ENCODE measurements around the gene PLEKHA6.

PLEKHA6 gene

DNA sequence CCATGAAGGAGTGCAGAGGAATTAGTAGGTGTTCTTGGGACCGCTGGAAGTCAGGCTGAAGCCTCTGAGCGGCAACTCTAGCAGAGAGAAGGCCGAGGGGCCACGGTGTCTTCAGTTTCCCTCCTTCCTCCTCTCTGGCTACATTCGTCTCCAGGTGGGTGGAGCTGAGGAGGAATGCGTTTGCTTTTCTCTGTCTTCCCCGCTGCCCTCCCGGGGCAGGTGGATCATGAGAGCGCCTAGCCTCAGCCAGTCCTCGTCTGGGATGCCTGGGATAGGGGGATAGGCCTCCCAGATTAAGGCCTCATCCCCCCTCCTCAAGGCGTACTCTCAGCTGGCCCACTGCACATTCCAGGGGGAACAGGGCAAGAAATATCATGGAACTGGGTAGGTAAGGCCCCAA lies 138.5 kb downstream of the PLEKHA6 start:
- Histone ChIP-seq H3K4me2 (ENCODE audit: low read length) (no peak overlapping the region), H3K27me3 (ENCODE audit: insufficient read depth, low read length, poor library complexity) (no peaks in the 10 kb centered on the region), H4K8ac (ENCODE audit: low read depth, low read length) (no peak overlapping the region), H3K23ac (ENCODE audit: low read length) (no peak overlapping the region), H3K9ac (ENCODE audit: low read length) (no peak overlapping the region), H3K79me1 (ENCODE audit: low read length) (no peaks in the 10 kb centered on the region), H3K18ac (ENCODE audit: low read length) (no peak overlapping the region), H3K56ac (ENCODE audit: low read length) (no peak overlapping the region), H3K36me3 (ENCODE audit: control insufficient read depth, insufficient read depth, low read length) (no peaks in the 10 kb centered on the region), H2BK15ac (replicated peaks; ENCODE audit: low read depth) (no peak overlapping the region), H3K27ac (ENCODE audit: low read depth, low read length) (no peak overlapping the region), H2AK5ac (ENCODE audit: low read length) (no peak overlapping the region), H2BK5ac (ENCODE audit: low read length) (no peak overlapping the region), H2BK120ac (ENCODE audit: low read depth, low read length) (no peak overlapping the region), H3K4me1 (ENCODE audit: control insufficient read depth, low read depth, low read length) (no peaks in the 10 kb centered on the region), H3K4me3 (ENCODE audit: low read length) (no peak overlapping the region), H3K4ac (ENCODE audit: low read depth, low read length) (no peak overlapping the region), H3K79me2 (ENCODE audit: control insufficient read depth, insufficient read depth, low read length) (no peaks in the 10 kb centered on the region), H4K5ac (ENCODE audit: low read length) (no peak overlapping the region)
- WGBS (ENCODE audit: extremely low coverage, insufficient coverage, low lambda C conversion rate), result no CpG with 5 or more reads among the region's 11 CpGs
- no peak for DNase-seq

DNA sequence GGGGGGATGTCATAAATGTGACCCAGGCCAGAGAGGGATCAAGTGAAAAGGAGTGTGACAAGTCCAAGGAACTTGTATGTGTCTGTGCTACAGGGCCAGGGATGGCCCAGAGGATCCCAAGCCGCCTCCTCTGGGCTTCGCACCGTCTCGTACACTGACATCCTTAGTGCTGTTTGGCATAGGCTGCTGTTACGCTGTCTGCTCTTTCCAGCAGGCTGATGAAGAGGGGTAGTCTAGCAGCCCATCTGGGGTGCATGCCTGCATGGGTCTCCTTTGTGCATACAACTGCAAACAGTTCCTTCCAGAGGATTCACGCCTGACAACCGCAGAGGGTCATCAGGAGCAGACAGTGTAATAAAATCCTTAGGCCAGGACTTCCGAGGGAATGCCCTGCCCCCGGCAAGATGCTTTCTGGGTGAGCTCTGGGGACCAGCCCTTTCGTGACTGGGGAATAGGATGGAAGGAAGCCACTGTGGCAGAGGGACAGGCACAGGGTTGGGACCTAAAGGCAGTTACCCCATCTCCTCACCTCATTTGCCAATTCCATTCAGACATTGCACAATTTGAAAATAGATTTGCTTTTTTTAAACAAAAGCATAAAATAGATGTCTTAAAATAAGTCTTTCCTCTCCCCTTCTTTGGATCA lies 139.6 kb downstream of the PLEKHA6 start:
- Histone ChIP-seq H2AK5ac (ENCODE audit: low read length) (no peak overlapping the region), H2BK5ac (ENCODE audit: low read length) (no peak overlapping the region), H2BK120ac (ENCODE audit: low read depth, low read length) (no peak overlapping the region), H3K36me3 (ENCODE audit: control insufficient read depth, insufficient read depth, low read length) (no peaks in the 10 kb centered on the region), H4K5ac (ENCODE audit: low read length) (no peak overlapping the region), H3K23ac (ENCODE audit: low read length) (no peak overlapping the region), H4K8ac (ENCODE audit: low read depth, low read length) (no peak overlapping the region), H3K56ac (ENCODE audit: low read length) (no peak overlapping the region), H3K79me1 (ENCODE audit: low read length) (no peaks in the 10 kb centered on the region), H3K79me2 (ENCODE audit: control insufficient read depth, insufficient read depth, low read length) (no peaks in the 10 kb centered on the region), H2BK15ac (replicated peaks; ENCODE audit: low read depth) (no peak overlapping the region), H3K27me3 (ENCODE audit: insufficient read depth, low read length, poor library complexity) (no peaks in the 10 kb centered on the region), H3K4ac (ENCODE audit: low read depth, low read length) (no peak overlapping the region), H3K18ac (ENCODE audit: low read length) (no peak overlapping the region), H3K4me2 (ENCODE audit: low read length) (no peak overlapping the region), H3K4me3 (ENCODE audit: low read length) (no peak overlapping the region), H3K27ac (ENCODE audit: low read depth, low read length) (no peak overlapping the region), H3K4me1 (ENCODE audit: control insufficient read depth, low read depth, low read length) (no peaks in the 10 kb centered on the region), H3K9ac (ENCODE audit: low read length) (no peak overlapping the region)
- no CpG with 5 or more reads among the region's 10 CpGs for WGBS (ENCODE audit: extremely low coverage, insufficient coverage, low lambda C conversion rate)
- DNase-seq, result no peak

DNA sequence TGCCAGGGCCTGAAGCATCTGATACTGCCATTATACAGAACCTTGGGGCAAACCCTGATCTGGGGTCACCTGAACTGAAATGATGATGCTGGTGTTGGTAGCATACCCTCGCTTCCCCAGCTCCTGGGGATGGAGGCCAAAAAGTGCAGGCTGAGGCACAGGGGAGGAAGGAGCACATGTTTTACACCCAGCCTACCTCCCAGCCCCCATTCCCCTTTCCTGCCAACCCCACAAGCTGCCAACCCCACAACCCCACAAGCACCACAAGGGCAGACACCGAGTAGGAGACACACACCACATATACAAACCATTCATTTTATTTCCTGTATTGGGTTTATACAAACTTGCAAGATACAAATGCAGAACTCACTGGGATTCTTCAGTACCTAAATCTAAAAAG lies 141.2 kb downstream of the PLEKHA6 start:
- no peak overlapping the region for H4K5ac ChIP-seq (ENCODE audit: low read length)
- H2BK15ac ChIP-seq (replicated peaks; ENCODE audit: low read depth), result no peak overlapping the region
- no peak overlapping the region for H2BK5ac ChIP-seq (ENCODE audit: low read length)
- H3K18ac ChIP-seq (ENCODE audit: low read length), result no peak overlapping the region
- no peaks in the 10 kb centered on the region for H3K27me3 ChIP-seq (ENCODE audit: insufficient read depth, low read length, poor library complexity)
- H3K27ac ChIP-seq (ENCODE audit: low read depth, low read length), result no peak overlapping the region
- no peaks in the 10 kb centered on the region for H3K4me1 ChIP-seq (ENCODE audit: control insufficient read depth, low read depth, low read length)
- no peak for DNase-seq
- H2AK5ac ChIP-seq (ENCODE audit: low read length), result no peak overlapping the region
- H3K4me2 ChIP-seq (ENCODE audit: low read length), result no peak overlapping the region
- no peaks in the 10 kb centered on the region for H3K36me3 ChIP-seq (ENCODE audit: control insufficient read depth, insufficient read depth, low read length)
- no peaks in the 10 kb centered on the region for H3K79me1 ChIP-seq (ENCODE audit: low read length)
- no peak overlapping the region for H3K9ac ChIP-seq (ENCODE audit: low read length)
- no peak overlapping the region for H2BK120ac ChIP-seq (ENCODE audit: low read depth, low read length)
- H3K79me2 ChIP-seq (ENCODE audit: control insufficient read depth, insufficient read depth, low read length), result no peaks in the 10 kb centered on the region
- no CpG with 5 or more reads among the region's 2 CpGs for WGBS (ENCODE audit: extremely low coverage, insufficient coverage, low lambda C conversion rate)
- H4K8ac ChIP-seq (ENCODE audit: low read depth, low read length), result no peak overlapping the region
- no peak overlapping the region for H3K4me3 ChIP-seq (ENCODE audit: low read length)
- no peak overlapping the region for H3K23ac ChIP-seq (ENCODE audit: low read length)
- H3K4ac ChIP-seq (ENCODE audit: low read depth, low read length), result no peak overlapping the region
- no peak overlapping the region for H3K56ac ChIP-seq (ENCODE audit: low read length)

DNA sequence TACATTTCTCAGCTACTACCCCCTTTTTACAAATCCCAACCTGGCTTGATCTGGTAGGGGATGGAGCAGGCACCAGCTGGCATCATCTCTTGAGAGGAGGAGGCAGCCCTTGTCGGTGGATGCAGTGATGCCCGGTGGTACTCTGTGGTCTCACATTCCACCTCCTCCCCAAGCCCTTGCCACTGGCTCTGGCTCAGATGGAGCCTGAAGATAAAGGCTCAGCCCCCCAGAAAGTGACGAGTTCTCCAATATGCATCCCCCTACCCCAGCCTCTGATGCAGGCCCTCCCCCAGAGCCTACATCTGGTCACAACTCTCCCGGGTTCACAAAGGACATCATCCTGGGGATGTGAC lies 142.1 kb downstream of the PLEKHA6 start:
- WGBS (ENCODE audit: extremely low coverage, insufficient coverage, low lambda C conversion rate), result no CpG with 5 or more reads among the region's 4 CpGs
- DNase-seq, result no peak
- Histone ChIP-seq H3K36me3 (ENCODE audit: control insufficient read depth, insufficient read depth, low read length) (no peaks in the 10 kb centered on the region), H3K4me3 (ENCODE audit: low read length) (no peak overlapping the region), H2BK120ac (ENCODE audit: low read depth, low read length) (no peak overlapping the region), H2AK5ac (ENCODE audit: low read length) (no peak overlapping the region), H3K27ac (ENCODE audit: low read depth, low read length) (no peak overlapping the region), H3K4me1 (ENCODE audit: control insufficient read depth, low read depth, low read length) (no peaks in the 10 kb centered on the region), H3K18ac (ENCODE audit: low read length) (no peak overlapping the region), H3K79me1 (ENCODE audit: low read length) (no peaks in the 10 kb centered on the region), H2BK15ac (replicated peaks; ENCODE audit: low read depth) (no peak overlapping the region), H3K23ac (ENCODE audit: low read length) (no peak overlapping the region), H3K79me2 (ENCODE audit: control insufficient read depth, insufficient read depth, low read length) (no peaks in the 10 kb centered on the region), H3K9ac (ENCODE audit: low read length) (no peak overlapping the region), H2BK5ac (ENCODE audit: low read length) (no peak overlapping the region), H4K5ac (ENCODE audit: low read length) (no peak overlapping the region), H3K4ac (ENCODE audit: low read depth, low read length) (no peak overlapping the region), H3K4me2 (ENCODE audit: low read length) (no peak overlapping the region), H3K56ac (ENCODE audit: low read length) (no peak overlapping the region), H3K27me3 (ENCODE audit: insufficient read depth, low read length, poor library complexity) (no peaks in the 10 kb centered on the region), H4K8ac (ENCODE audit: low read depth, low read length) (no peak overlapping the region)

DNA sequence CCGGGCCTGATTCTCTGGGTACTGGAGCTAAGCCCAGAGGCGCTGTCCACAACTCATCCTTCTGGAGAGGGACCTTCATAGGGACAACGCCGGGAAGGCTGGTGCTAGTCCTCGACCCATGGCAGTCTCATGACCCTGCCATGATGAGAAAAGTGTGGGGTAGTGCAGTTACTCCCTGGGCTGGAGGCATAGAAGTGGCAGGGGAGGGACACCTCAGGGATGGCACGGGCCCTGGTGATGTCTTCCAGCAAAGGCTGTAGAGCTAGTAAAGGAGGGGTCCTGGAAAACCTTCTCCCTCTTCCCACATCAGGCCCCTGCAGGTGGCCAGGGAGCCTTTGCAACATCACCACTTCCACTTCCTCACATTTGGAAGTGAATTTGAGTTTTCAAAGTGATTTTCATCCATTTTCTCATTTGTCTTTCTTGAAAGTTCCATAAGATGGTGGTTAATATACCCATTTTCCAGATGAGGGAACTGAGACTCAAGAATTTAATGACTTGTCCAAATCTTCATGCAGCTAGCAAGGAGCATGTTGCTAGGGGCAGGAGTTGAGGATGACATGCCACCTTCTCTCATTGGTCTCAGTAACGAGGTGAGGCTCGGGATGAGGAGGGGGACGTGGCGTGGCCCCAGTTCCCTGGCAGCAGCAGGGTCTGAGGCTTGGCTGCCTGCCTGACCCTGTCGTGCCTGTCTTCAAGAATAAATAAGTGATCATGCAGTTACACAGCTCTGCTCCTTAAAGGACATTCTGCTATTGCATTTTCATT lies 142.7 kb downstream of the PLEKHA6 start:
- no peaks in the 10 kb centered on the region for H3K27me3 ChIP-seq (ENCODE audit: insufficient read depth, low read length, poor library complexity)
- no peak overlapping the region for H4K8ac ChIP-seq (ENCODE audit: low read depth, low read length)
- H3K9ac ChIP-seq (ENCODE audit: low read length), result no peak overlapping the region
- no peaks in the 10 kb centered on the region for H3K79me2 ChIP-seq (ENCODE audit: control insufficient read depth, insufficient read depth, low read length)
- no CpG with 5 or more reads among the region's 11 CpGs for WGBS (ENCODE audit: extremely low coverage, insufficient coverage, low lambda C conversion rate)
- H2BK5ac ChIP-seq (ENCODE audit: low read length), result no peak overlapping the region
- no peak overlapping the region for H4K5ac ChIP-seq (ENCODE audit: low read length)
- no peak overlapping the region for H3K4ac ChIP-seq (ENCODE audit: low read depth, low read length)
- no peak for DNase-seq
- H2BK120ac ChIP-seq (ENCODE audit: low read depth, low read length), result no peak overlapping the region
- no peak overlapping the region for H3K23ac ChIP-seq (ENCODE audit: low read length)
- H3K36me3 ChIP-seq (ENCODE audit: control insufficient read depth, insufficient read depth, low read length), result no peaks in the 10 kb centered on the region
- no peak overlapping the region for H3K27ac ChIP-seq (ENCODE audit: low read depth, low read length)
- H3K4me3 ChIP-seq (ENCODE audit: low read length), result no peak overlapping the region
- H3K4me1 ChIP-seq (ENCODE audit: control insufficient read depth, low read depth, low read length), result no peaks in the 10 kb centered on the region
- H3K4me2 ChIP-seq (ENCODE audit: low read length), result no peak overlapping the region
- H3K18ac ChIP-seq (ENCODE audit: low read length), result no peak overlapping the region
- no peak overlapping the region for H2AK5ac ChIP-seq (ENCODE audit: low read length)
- H2BK15ac ChIP-seq (replicated peaks; ENCODE audit: low read depth), result no peak overlapping the region
- no peaks in the 10 kb centered on the region for H3K79me1 ChIP-seq (ENCODE audit: low read length)
- H3K56ac ChIP-seq (ENCODE audit: low read length), result no peak overlapping the region

DNA sequence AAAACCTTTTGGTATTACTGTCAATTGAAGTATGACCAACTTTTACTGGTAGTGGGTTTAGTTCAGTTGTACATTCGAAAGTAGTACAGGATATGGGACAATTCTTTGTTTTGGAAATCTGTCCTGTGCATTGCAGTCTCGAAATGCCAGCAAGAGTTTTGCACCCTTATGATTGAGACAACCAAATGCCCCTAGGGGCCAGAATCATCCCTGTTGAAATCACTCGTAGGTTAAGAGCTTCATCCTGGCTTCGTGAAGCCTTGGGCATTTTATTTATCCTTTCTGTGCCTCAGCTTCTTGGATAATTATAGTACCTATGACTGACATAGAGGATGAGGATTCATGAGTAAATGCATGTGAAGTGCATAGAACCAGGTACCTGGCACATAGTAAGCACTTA lies 143.5 kb downstream of the PLEKHA6 start:
- H2BK15ac ChIP-seq (replicated peaks; ENCODE audit: low read depth), result no peak overlapping the region
- H4K8ac ChIP-seq (ENCODE audit: low read depth, low read length), result no peak overlapping the region
- H4K5ac ChIP-seq (ENCODE audit: low read length), result no peak overlapping the region
- no peak overlapping the region for H3K18ac ChIP-seq (ENCODE audit: low read length)
- no peak overlapping the region for H2AK5ac ChIP-seq (ENCODE audit: low read length)
- H3K4me3 ChIP-seq (ENCODE audit: low read length), result no peak overlapping the region
- H2BK120ac ChIP-seq (ENCODE audit: low read depth, low read length), result no peak overlapping the region
- H3K27ac ChIP-seq (ENCODE audit: low read depth, low read length), result no peak overlapping the region
- no peaks in the 10 kb centered on the region for H3K4me1 ChIP-seq (ENCODE audit: control insufficient read depth, low read depth, low read length)
- H3K9ac ChIP-seq (ENCODE audit: low read length), result no peak overlapping the region
- WGBS (ENCODE audit: extremely low coverage, insufficient coverage, low lambda C conversion rate), result no CpG with 5 or more reads among the region's 4 CpGs
- no peaks in the 10 kb centered on the region for H3K79me2 ChIP-seq (ENCODE audit: control insufficient read depth, insufficient read depth, low read length)
- H3K23ac ChIP-seq (ENCODE audit: low read length), result no peak overlapping the region
- no peak overlapping the region for H3K56ac ChIP-seq (ENCODE audit: low read length)
- H3K36me3 ChIP-seq (ENCODE audit: control insufficient read depth, insufficient read depth, low read length), result no peaks in the 10 kb centered on the region
- H3K4me2 ChIP-seq (ENCODE audit: low read length), result no peak overlapping the region
- no peak for DNase-seq
- H3K27me3 ChIP-seq (ENCODE audit: insufficient read depth, low read length, poor library complexity), result no peaks in the 10 kb centered on the region
- H3K4ac ChIP-seq (ENCODE audit: low read depth, low read length), result no peak overlapping the region
- no peak overlapping the region for H2BK5ac ChIP-seq (ENCODE audit: low read length)
- H3K79me1 ChIP-seq (ENCODE audit: low read length), result no peaks in the 10 kb centered on the region

Data from mesendoderm (in vitro differentiated cells).